ENCODE results near the gene ATG4D. TPM values are rescaled to one million over a fixed set of nuclear protein-coding genes. Genes with fewer than 3 reads are reported as not detected.

The ATG4D gene
- total RNA-seq, 2 experiments from 2014 or later = 48.3 to 57.8 TPM

- Mint-ChIP-seq H3K4me1 (peaks cover 23% of the 10 kb centered on the region), H3K27ac (peak overlapping the region; percentile 99), H3K36me3 (peaks cover 2% of the 10 kb centered on the region), H3K4me3 (peak overlapping the region; percentile 90), H3K9me3 (ENCODE audit: low read depth) (no peaks in the 10 kb centered on the region), H3K27me3 (peaks cover 2% of the 10 kb centered on the region)
- CTCF ChIA-PET = interaction anchor here (0.8 to 4.5 kb wide), 14 partner anchors 9 to 262 kb away, joined by 3 to 41 read pairs (median 4); partner anchors contain the start of gene QTRT1
- DNase-seq (peak; percentile 92), ATAC-seq (peak; percentile 90)
These were observed 58.8 kb downstream of the ATG4D start for GRCh38 chr19:10602330-10603083.

Small RNA genes within 50 kb of the gene (microRNA-seq; reads per million reads assigned to microRNA genes)
- not detected for gene MIR1238

Other genes starting within 250 kb of the ATG4D start
- 1 to 10 TPM in 1 of 2 experiments, under 1 TPM in 1; 0.93 to 3.3 TPM for gene ZGLP1, start 234.1 kb upstream of the ATG4D start, total RNA-seq
- 10 to 100 TPM in 1 of 2 experiments, 1 to 10 TPM in 1; 7.4 to 11.1 TPM for gene FDX2, start 227.9 kb upstream of the ATG4D start, total RNA-seq
- 10 to 100 TPM; 87.0 to 87.8 TPM for gene RAVER1, start 210.4 kb upstream of the ATG4D start, total RNA-seq
- 100 to 1,000 TPM; 169 to 192 TPM for gene ICAM3, start 204.3 kb upstream of the ATG4D start, total RNA-seq
- gene TYK2, start 163.3 kb upstream of the ATG4D start, total RNA-seq = 100 to 1,000 TPM; 277 to 296 TPM
- 100 to 1,000 TPM; 283 to 309 TPM for gene CDC37, start 140.4 kb upstream of the ATG4D start, total RNA-seq
- gene PDE4A, start 123.4 kb upstream of the ATG4D start, total RNA-seq = 100 to 1,000 TPM in 1 of 2 experiments, 10 to 100 TPM in 1; 74.9 to 103 TPM
- 100 to 1,000 TPM in 1 of 2 experiments, 10 to 100 TPM in 1; 99.8 to 104 TPM for gene KEAP1, start 40.5 kb upstream of the ATG4D start, total RNA-seq
- 1 to 10 TPM in 1 of 2 experiments, under 1 TPM in 1; 0.14 to 1.4 TPM for gene S1PR5, start 26.5 kb upstream of the ATG4D start, total RNA-seq
- gene KRI1, start 22.1 kb downstream of the ATG4D start, total RNA-seq = 10 to 100 TPM; 68.1 to 72.2 TPM
- gene CDKN2D, start 25.1 kb downstream of the ATG4D start, total RNA-seq = 10 to 100 TPM; 40.9 to 73.3 TPM
- gene AP1M2, start 43.4 kb downstream of the ATG4D start, total RNA-seq = not detected
- gene SLC44A2, start 81.6 kb downstream of the ATG4D start, total RNA-seq = 10 to 100 TPM; 83.4 to 86.8 TPM
- gene ILF3, start 110.4 kb downstream of the ATG4D start, total RNA-seq = 100 to 1,000 TPM; 418 to 431 TPM
- 10 to 100 TPM; 40.1 to 48.8 TPM for gene QTRT1, start 157.5 kb downstream of the ATG4D start, total RNA-seq
- gene DNM2, start 174.2 kb downstream of the ATG4D start, total RNA-seq = 100 to 1,000 TPM; 267 to 315 TPM